HepG2 (cell line): ENCODE results near the gene ITCH. TPM values are rescaled to one million over a fixed set of nuclear protein-coding genes. Genes with fewer than 3 reads are reported as not detected.

ENCODE experiments used
- ATAC-seq: fragments of 200-7000 bp; cut with Tn5 transposase; 3 replicates; pipeline ENCODE4 v1.9.1; 2020; ENCODE audit warnings: mild to moderate bottlenecking, moderate library complexity
- BruUV-seq: library from RNA; stranded (reverse); fragments of 400-500 nt; replicated peaks from 2 replicates; lab custom pipeline; 2021; lab: Mats Ljungman, UMichigan
- CTCF ChIA-PET: fragments of 300-600 bp; formaldehyde crosslinking; extraction: SDS; loops from one replicate; lab custom pipeline; 2021; ENCODE audit warnings: low total read pairs, inconsistent platforms, low intra/inter-chr PET ratio; lab: Yijun Ruan, JAX
- POLR2A ChIA-PET: fragments of 350-600 bp; sonication (Branson Sonifier 250); formaldehyde crosslinking; loops from one replicate; lab custom pipeline; 2020; ENCODE audit warnings: antibody characterized with exemption, inconsistent platforms; lab: Yijun Ruan, JAX
- DNase-seq: peaks from one replicate; pipeline ENCODE4 v3.0.0-alpha.2; 2015; ENCODE audit warnings: low spot score
- FAIRE-seq: peaks from 3 replicates; lab custom pipeline; 2011; peaks lifted over from hg19 to GRCh38; lab: Jason Lieb, UNC
- H2AFZ ChIP-seq: one replicate; pipeline ENCODE4 v1.6.1; 2011; ENCODE audit warnings: low read length, inconsistent platforms
- H3K27ac ChIP-seq: fragments of 300-600 bp; 3 replicates; pipeline ENCODE4 v1.8.0; 2011; ENCODE audit warnings: mixed run types, mild to moderate bottlenecking, mixed read lengths, low read length, inconsistent platforms; ENCODE audit not compliant: insufficient read depth; ENCODE audit errors: extremely low read length
- H3K27me3 ChIP-seq, 2 experiments: fragments of 200-600 bp in 1 of 2; 2 replicates in 1 of 2; 3 replicates in 1 of 2; pipeline versions ENCODE4 v1.6.0 to v1.8.0; 2011; ENCODE audit warnings: low read length in 2 of 2, mild to moderate bottlenecking in 2 of 2, moderate library complexity in 2 of 2, inconsistent platforms in 1 of 2; ENCODE audit not compliant: insufficient read depth in 2 of 2, control insufficient read depth in 1 of 2
- H3K36me3 ChIP-seq, 2 experiments: fragments of 200-600 bp in 1 of 2; replicated peaks in 1 of 2; 2 replicates in 1 of 2; 3 replicates in 1 of 2; pipeline versions ENCODE4 v1.5.1 to v1.8.0; 2011; ENCODE audit warnings: low read length in 2 of 2, inconsistent platforms in 1 of 2; ENCODE audit not compliant: insufficient read depth in 2 of 2, control insufficient read depth in 1 of 2
- H3K4me1 ChIP-seq: 2 replicates; pipeline ENCODE4 v1.5.1; 2012; ENCODE audit warnings: low read length, inconsistent platforms; ENCODE audit not compliant: insufficient read depth
- H3K4me2 ChIP-seq: 2 replicates; pipeline ENCODE4 v1.6.0; 2011; ENCODE audit warnings: low read depth, low read length, inconsistent platforms
- H3K4me3 ChIP-seq, 3 experiments: fragments of 200-600 bp in 1 of 3; sonication (generic), shearing (Covaris generic) in 1 of 3; replicated peaks in 1 of 3; 2 replicates each; pipeline ENCODE4 v1.5.1; 2011 to 2016; ENCODE audit warnings: low read length in 3 of 3, inconsistent platforms in 2 of 3, low read depth in 2 of 3, mild to moderate bottlenecking in 2 of 3, control low read depth in 1 of 3, mixed read lengths in 1 of 3; ENCODE audit not compliant: insufficient read depth in 1 of 3
- H3K79me2 ChIP-seq: one replicate; pipeline ENCODE4 v1.6.1; 2011; ENCODE audit warnings: low read length, inconsistent platforms; ENCODE audit not compliant: insufficient read depth
- H3K9ac ChIP-seq: 2 replicates; pipeline ENCODE4 v1.6.0; 2011; ENCODE audit warnings: mild to moderate bottlenecking, low read depth, low read length, inconsistent platforms; ENCODE audit not compliant: insufficient read depth
- H3K9me3 ChIP-seq: 2 replicates; pipeline ENCODE4 v1.5.1; 2012; ENCODE audit warnings: mild to moderate bottlenecking, low read length
- H4K20me1 ChIP-seq: 2 replicates; pipeline ENCODE4 v1.6.0; 2011; ENCODE audit warnings: inconsistent platforms, mild to moderate bottlenecking, low read length, moderate library complexity; ENCODE audit not compliant: insufficient read depth
- CENPX ChIP-seq: sonication (generic); formaldehyde crosslinking; IDR thresholded peaks from 2 replicates; pipeline ENCODE4 v1.9.0; 2021; ENCODE audit warnings: mild to moderate bottlenecking, missing genetic modification reagents, moderate library complexity
- CREB1 ChIP-seq, 2 experiments: fragments of 450-650 bp in 1 of 2; IDR thresholded peaks; 2 replicates each; pipeline ENCODE4 v1.6.1; 2016 to 2017; ENCODE audit warnings: control low read depth in 1 of 2, mild to moderate bottlenecking in 1 of 2, missing compliant biosample characterization in 1 of 2, missing genetic modification characterization in 1 of 2
- DNMT1 ChIP-seq: sonication (generic); formaldehyde crosslinking; IDR thresholded peaks from 2 replicates; pipeline ENCODE4 v1.5.1; 2020; ENCODE audit warnings: mild to moderate bottlenecking, missing genetic modification reagents
- EP300 ChIP-seq, 3 experiments: sonication (generic) in 1 of 3; formaldehyde crosslinking in 1 of 3; IDR thresholded peaks; 2 replicates each; pipeline versions ENCODE4 v1.5.1 to v1.6.1; 2011 to 2020; ENCODE audit warnings: low read depth in 2 of 3, low read length in 2 of 3, borderline replicate concordance in 1 of 3, improper control_type of control experiment in 1 of 3, mild to moderate bottlenecking in 1 of 3, missing genetic modification reagents in 1 of 3, moderate library complexity in 1 of 3
- HES4 ChIP-seq: sonication (generic); formaldehyde crosslinking; IDR thresholded peaks from 2 replicates; pipeline ENCODE4 v1.9.0; 2021; ENCODE audit warnings: mild to moderate bottlenecking, missing genetic modification reagents, borderline replicate concordance
- IRX3 ChIP-seq: sonication (generic); formaldehyde crosslinking; IDR thresholded peaks from 2 replicates; pipeline ENCODE4 v1.8.1; 2023; ENCODE audit warnings: mild to moderate bottlenecking, low read depth, missing genetic modification reagents, borderline replicate concordance
- ISX ChIP-seq: sonication (generic); formaldehyde crosslinking; conservative IDR thresholded peaks from 2 replicates; pipeline ENCODE4 v1.5.0; 2020; ENCODE audit warnings: missing genetic modification reagents
- NCOA1 ChIP-seq: sonication (generic); formaldehyde crosslinking; IDR thresholded peaks from 2 replicates; pipeline ENCODE4 v1.9.0; 2021; ENCODE audit warnings: missing genetic modification reagents
- NFE2L2 ChIP-seq: fragments of 150-350 bp; IDR thresholded peaks from 2 replicates; pipeline ENCODE4 v1.6.1; 2014; ENCODE audit warnings: low read length
- NFIB ChIP-seq: sonication (generic); formaldehyde crosslinking; IDR thresholded peaks from 2 replicates; pipeline ENCODE4 v1.9.0; 2021; ENCODE audit warnings: missing genetic modification reagents, mild to moderate bottlenecking, borderline replicate concordance
- PRPF4 ChIP-seq: fragments of 200-400 bp; formaldehyde crosslinking; IDR thresholded peaks from 2 replicates; pipeline ENCODE4 v1.6.1; 2016; ENCODE audit warnings: low read length, low read depth; ENCODE audit not compliant: poor library complexity, severe bottlenecking
- RBFOX2 ChIP-seq: fragments of 200-400 bp; formaldehyde crosslinking; IDR thresholded peaks from 2 replicates; pipeline ENCODE4 v1.6.1; 2017; ENCODE audit warnings: low read depth, mild to moderate bottlenecking, low read length
- SP140L ChIP-seq: sonication (generic); formaldehyde crosslinking; IDR thresholded peaks from 2 replicates; pipeline ENCODE4 v1.4.0; 2020; ENCODE audit warnings: missing genetic modification reagents, borderline replicate concordance
- ZFP1 ChIP-seq: IDR thresholded peaks from 2 replicates; pipeline ENCODE4 v1.6.1; 2016
- ZFY ChIP-seq: sonication (generic); formaldehyde crosslinking; IDR thresholded peaks from 2 replicates; pipeline ENCODE4 v1.4.0; 2020; ENCODE audit warnings: missing genetic modification reagents
- ZNF317 ChIP-seq: sonication (generic); formaldehyde crosslinking; IDR thresholded peaks from 2 replicates; pipeline ENCODE4 v1.5.0; 2020; ENCODE audit warnings: mild to moderate bottlenecking, missing genetic modification reagents
- ZNF33A ChIP-seq: sonication (generic); formaldehyde crosslinking; IDR thresholded peaks from 2 replicates; pipeline ENCODE4 v1.5.1; 2020; ENCODE audit warnings: missing genetic modification reagents, mild to moderate bottlenecking, moderate library complexity, borderline replicate concordance
- ZNF343 ChIP-seq: sonication (generic); formaldehyde crosslinking; IDR thresholded peaks from 2 replicates; pipeline ENCODE4 v1.4.0; 2020; ENCODE audit warnings: mild to moderate bottlenecking, missing genetic modification reagents
- ZNF441 ChIP-seq: sonication (generic); formaldehyde crosslinking; IDR thresholded peaks from 2 replicates; pipeline ENCODE4 v1.7.0; 2021; ENCODE audit warnings: missing genetic modification reagents, borderline replicate concordance
- ZNF451 ChIP-seq: sonication (generic); formaldehyde crosslinking; IDR thresholded peaks from 2 replicates; pipeline ENCODE4 v1.5.0; 2020; ENCODE audit warnings: mild to moderate bottlenecking, missing genetic modification reagents
- ZNF652 ChIP-seq: IDR thresholded peaks from 2 replicates; pipeline ENCODE4 v1.6.1; 2016; ENCODE audit warnings: low read depth, borderline replicate concordance
- ZNF770 ChIP-seq: sonication (generic); formaldehyde crosslinking; IDR thresholded peaks from 2 replicates; pipeline ENCODE4 v1.5.0; 2020; ENCODE audit warnings: mild to moderate bottlenecking, missing genetic modification reagents
- ZNF816 ChIP-seq: sonication (generic); formaldehyde crosslinking; IDR thresholded peaks from 2 replicates; pipeline ENCODE4 v1.8.0; 2022; ENCODE audit warnings: missing genetic modification reagents, mild to moderate bottlenecking, borderline replicate concordance
- WGBS: methylation state at CpG from one replicate; pipeline ENCODE4 v1.1.6; 2017; ENCODE audit warnings: low lambda C conversion rate; 5-methylcytosine and 5-hydroxymethylcytosine counted together
- in situ Hi-C: cut with HindIII; loops from 2 replicates; pipeline ENCODE4 v1.10.0; 2017; ENCODE audit warnings: low pct_unique_long_range_greater_than_20kb; ENCODE audit not compliant: extremely low pct_ligation_motif_present
- intact Hi-C: fragments of 100-400 bp; cut with micrococcal nuclease; formaldehyde crosslinking; loops from one replicate; pipeline ENCODE4 v1.10.0; 2022; ENCODE audit not compliant: unreplicated experiment
- polyA plus RNA-seq, 8 experiments: library from polyadenylated mRNA; depleted of rRNA in 3 of 8; stranded (reverse) in 7 of 8; unstranded in 1 of 8; fragments of >200 nt; fragmentation: Illumina TruSeq in 4 of 8; extraction: Trizol in 4 of 8; gene quantifications; 2 replicates each; pipeline versions ENCODE4 v1.2.1 to v1.2.3, GENCODE V29; 2011 to 2016; ENCODE audit warnings: low read depth in 4 of 8, missing spikeins in 1 of 8, mixed read lengths in 1 of 8; ENCODE audit not compliant: insufficient read depth in 1 of 8
- total RNA-seq, 5 experiments: library from RNA; depleted of rRNA; stranded (reverse); fragments of >200 nt; fragmentation: Illumina TruSeq; extraction: Trizol; gene quantifications; 2 replicates each; pipeline ENCODE4 v1.2.3, GENCODE V29; 2016; ENCODE audit warnings: low read depth in 1 of 5

The ITCH gene
- total and polyA plus RNA-seq, 2 of the 13 experiments (the other 11 are each of a cell fraction or from before 2014, with no cell fraction given): 20.5 to 112 TPM

GRCh38 chr20:34526466-34526865, 163.4 kb downstream of the ITCH start:
- Histone ChIP-seq H3K4me3 (no peak overlapping the region), H3K79me2 (peaks cover 55% of the 10 kb centered on the region), H2AFZ (no peak overlapping the region), H4K20me1 (peaks cover 38% of the 10 kb centered on the region), H3K27ac (peak overlapping the region; percentile 51), H3K9ac (peak overlapping the region; percentile 30), H3K9me3 (no peaks in the 10 kb centered on the region), H3K27me3 (no peaks in the 10 kb centered on the region), H3K36me3 (peaks cover 35 to 54% of the 10 kb centered on the region in 2 experiments), H3K4me2 (peak overlapping the region; percentile 52), H3K4me1 (peaks cover 56% of the 10 kb centered on the region)
- BruUV-seq: no TSS peak
- ChIA-PET POLR2A (interaction anchor here (0.7 to 2.6 kb wide), 6 partner anchors 10 to 224 kb away, joined by 4 to 32 read pairs (median 6); partner anchors contain the start of genes AHCY, DYNLRB1 and TP53INP2), CTCF (interaction anchor here (0.6 kb wide), 1 partner anchor 264 kb away, joined by 3 read pairs; no protein-coding TSS in a partner anchor)
- DNase-seq (no peak), FAIRE-seq (no peak), ATAC-seq (no peak)
- in situ Hi-C loops (no loop called here), intact Hi-C loops (loop anchor here (2.0 kb wide), 1 partner anchor 22 kb away; no protein-coding TSS in a partner anchor)
- WGBS: 90% methylated on average over 5 of the region's 5 CpGs
- TF ChIP-seq NFIB: no peak
- 0 out of 2 replicates have a peak, but pooled peaks have one; percentile 20 for TF ChIP-seq ZNF33A (CRISPR knock-in tag)
- no peak for TF ChIP-seq ZNF317
- no peak for TF ChIP-seq SP140L (CRISPR knock-in tag)
- no peak for TF ChIP-seq ZNF451 (CRISPR knock-in tag)
- no peak for TF ChIP-seq HES4 (CRISPR knock-in tag)
- no peak for TF ChIP-seq ZNF652
- 0 out of 2 replicates have a peak, but pooled peaks have one; percentile 12 for TF ChIP-seq ZNF343 (CRISPR knock-in tag)
- TF ChIP-seq ISX (CRISPR knock-in tag): no peak
- no peak for TF ChIP-seq NCOA1 (CRISPR knock-in tag)
- TF ChIP-seq DNMT1 (CRISPR knock-in tag): no peak
- TF ChIP-seq IRX3 (CRISPR knock-in tag): no peak
- 0 out of 2 replicates have a peak, but pooled peaks have one; percentile 18 for TF ChIP-seq ZNF816
- TF ChIP-seq RBFOX2: peak; percentile 2; the same call in 1 of the 2 replicates
- TF ChIP-seq NFE2L2: no peak
- TF ChIP-seq EP300 (IDR thresholded peaks at IDR 0.05; ENCODE audit: low read depth in 2 of 2, low read length in 2 of 2): no peak
- no peak for TF ChIP-seq EP300 (CRISPR knock-in tag; IDR thresholded peaks at IDR 0.05; ENCODE audit: borderline replicate concordance)
- no peak for TF ChIP-seq CENPX
- TF ChIP-seq PRPF4: peak; percentile 2
- TF ChIP-seq CREB1 (IDR thresholded peaks at IDR 0.05): no peak
- TF ChIP-seq CREB1 (CRISPR knock-in tag; IDR thresholded peaks at IDR 0.05): no peak
- TF ChIP-seq ZNF441: 0 out of 2 replicates have a peak, but pooled peaks have one; percentile 5
- TF ChIP-seq ZNF770 (CRISPR knock-in tag): no peak
- TF ChIP-seq ZFP1 (CRISPR knock-in tag): no peak
- TF ChIP-seq ZFY (CRISPR knock-in tag): 0 out of 2 replicates have a peak, but pooled peaks have one; percentile 14
